Stimulated activated CD8-positive, alpha-beta memory T cell treated with anti-CD3 and anti-CD28 coated beads, Interleukin-7, amount 100 ng/mL, for 24 hours (primary cell): ENCODE measurements around the gene ZNF544.

Source experiments
- DNase-seq: peaks from one replicate; pipeline ENCODE4 v3.0.0-alpha.2; 2020; ENCODE audit warnings: low read depth

The ZNF544 gene

DNA sequence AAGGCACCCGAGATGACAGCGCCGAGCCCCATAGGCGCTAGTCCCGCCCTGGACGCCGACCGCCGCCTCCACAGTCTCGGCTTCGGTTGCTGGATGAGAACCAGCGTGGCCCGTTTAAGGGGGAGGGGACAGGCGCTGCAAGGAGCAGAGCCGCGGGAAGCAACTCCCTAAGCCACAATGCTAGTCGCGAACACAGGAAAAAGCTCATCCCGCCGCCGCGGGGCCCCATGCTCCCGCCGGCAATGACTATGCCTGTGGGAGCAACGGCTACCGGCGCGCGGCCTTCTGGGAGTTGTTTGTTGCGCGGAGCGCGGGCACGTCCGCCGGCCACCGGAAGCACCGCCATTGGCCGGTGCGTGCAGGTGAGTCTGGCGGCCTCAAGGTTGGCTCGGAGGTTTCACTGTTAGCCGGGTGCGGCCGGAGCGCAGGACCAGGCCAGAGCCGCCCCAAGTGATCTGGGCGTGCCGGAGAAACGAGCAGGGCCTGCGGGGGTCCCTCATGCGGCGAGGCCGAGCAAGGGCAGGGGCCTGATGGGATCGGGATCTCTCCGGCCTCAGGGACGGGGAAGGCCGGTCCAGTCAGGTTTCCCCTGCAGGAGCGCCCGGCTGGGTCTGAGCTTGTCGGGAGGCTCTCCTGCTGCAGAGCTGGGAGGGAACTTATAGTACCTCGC, at the start of gene ZNF544:
Gene ZNF544 (plus strand): TSS at position 330 of the 670 bp plus-strand sequence. CDS start 15,110 bp downstream, outside the sequence.
- DNase-seq = peak; percentile 31

DNA sequence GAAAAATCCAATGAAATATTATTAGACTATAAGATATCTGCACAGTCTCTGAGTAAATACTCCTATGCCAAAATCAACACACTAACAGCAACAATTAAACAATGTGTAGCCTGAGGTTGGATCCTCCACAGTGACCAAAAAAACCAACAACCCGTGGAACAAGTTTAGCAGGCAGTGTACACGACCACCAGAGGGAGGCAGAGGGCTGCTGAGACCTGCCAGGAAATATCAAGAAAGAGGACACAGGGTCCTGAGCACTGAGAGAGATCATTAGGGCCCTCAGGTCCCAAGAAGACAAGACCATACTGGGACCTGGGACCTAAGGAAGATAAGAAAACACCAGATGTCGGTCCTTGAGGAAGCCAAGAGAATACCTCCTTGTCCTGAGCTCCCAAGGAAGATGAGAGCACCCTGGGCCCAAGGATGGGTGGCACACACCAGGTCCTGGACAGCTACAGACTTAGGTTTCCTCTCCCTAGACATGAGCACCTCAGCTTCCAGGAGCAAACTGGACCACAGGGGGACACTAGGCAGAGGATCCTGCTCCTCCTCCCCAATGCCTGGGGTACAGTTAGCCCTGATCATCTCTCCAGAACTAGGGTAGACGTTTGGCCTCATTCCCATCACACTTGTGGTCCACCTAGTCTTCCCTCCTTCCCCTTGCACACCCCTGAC, 46.7 kb upstream of the ZNF544 start:
- DNase-seq = no peak

DNA sequence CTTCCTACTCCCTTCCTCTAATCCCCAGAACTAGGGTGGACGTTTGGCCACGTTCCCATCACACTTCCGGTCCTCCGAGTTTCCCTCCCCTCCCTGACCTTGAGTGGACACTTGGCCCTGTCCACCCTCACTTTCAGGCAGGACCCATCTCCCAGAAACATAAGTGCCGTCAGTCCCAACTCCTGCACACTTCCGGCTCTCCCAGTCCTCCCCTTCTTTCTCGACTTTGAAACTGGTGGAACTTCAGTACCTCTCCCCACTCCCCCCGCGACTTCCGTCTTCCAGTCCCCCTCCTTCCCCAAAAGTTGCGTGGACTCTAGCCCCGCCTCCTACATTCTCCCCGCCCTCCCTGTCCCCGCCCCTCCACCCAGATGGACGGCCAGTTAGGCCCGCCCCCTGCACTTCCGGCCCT, 46.1 kb upstream of the ZNF544 start:
- DNase-seq = no peak

DNA sequence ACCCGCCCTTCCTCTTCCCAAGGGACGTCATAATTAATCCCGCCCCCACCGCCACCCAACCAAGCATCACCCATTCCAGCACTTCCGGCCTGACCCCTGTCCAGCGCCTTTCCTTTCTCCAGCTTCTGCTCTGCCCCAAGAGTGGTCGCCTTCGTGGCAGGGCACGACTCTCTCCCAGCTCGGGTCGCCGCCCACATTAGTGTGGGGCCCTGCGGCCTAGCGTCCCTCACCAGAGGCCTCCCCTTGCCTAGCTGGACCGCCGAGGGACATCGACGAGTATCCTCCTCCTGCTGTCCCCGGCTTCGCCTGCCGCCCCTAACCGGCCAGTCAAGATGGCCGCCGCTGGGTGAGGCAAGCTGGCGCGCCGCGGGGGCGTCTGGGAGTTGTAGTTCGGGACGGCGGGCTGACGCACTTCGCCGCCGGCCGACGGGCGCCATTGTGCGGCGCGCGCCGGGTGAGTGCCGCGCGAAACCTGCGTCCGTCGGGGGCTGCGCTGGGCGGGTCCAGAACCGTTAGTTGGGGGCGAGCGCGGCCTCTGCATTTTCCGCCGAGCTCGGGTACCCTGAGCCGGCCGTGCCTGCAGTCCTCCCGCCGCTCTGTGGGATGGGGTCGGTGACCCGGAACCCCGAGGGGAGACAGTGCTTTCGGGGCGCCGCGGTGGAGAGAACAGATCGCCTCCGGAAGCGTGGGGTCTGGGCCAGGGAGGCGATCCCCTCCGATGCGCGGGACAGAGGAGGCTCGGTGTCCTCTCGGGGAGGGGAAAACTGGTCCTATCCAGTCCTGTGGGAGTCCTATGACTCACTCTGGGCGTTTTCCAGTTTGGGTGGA, 45.5 kb upstream of the ZNF544 start, which contains the start of gene ZNF274:
Gene ZNF274 (plus strand): TSS at position 73 of the 828 bp plus-strand sequence. CDS start 905 bp downstream, outside the sequence.
- peak; percentile 77 for DNase-seq

DNA sequence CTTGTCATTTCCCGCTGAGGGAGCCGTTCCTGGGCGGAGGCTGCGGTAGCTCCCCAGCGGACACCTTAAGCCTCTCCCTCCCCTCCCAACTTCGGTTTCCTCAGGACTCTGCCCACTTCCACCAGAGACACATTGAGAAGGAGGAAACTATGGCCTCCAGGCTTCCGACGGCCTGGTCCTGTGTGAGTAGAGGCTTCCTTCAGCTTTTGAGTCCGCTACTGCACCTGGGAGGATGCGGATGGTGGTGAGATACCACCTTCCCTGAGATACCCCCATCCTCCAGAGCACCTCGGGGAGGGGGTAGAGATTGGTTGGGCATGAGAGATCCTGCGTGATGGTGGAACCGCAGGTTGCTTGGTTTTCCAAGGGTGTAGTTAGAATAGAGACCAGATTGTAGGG, 44.9 kb upstream of the ZNF544 start:
- no peak for DNase-seq

DNA sequence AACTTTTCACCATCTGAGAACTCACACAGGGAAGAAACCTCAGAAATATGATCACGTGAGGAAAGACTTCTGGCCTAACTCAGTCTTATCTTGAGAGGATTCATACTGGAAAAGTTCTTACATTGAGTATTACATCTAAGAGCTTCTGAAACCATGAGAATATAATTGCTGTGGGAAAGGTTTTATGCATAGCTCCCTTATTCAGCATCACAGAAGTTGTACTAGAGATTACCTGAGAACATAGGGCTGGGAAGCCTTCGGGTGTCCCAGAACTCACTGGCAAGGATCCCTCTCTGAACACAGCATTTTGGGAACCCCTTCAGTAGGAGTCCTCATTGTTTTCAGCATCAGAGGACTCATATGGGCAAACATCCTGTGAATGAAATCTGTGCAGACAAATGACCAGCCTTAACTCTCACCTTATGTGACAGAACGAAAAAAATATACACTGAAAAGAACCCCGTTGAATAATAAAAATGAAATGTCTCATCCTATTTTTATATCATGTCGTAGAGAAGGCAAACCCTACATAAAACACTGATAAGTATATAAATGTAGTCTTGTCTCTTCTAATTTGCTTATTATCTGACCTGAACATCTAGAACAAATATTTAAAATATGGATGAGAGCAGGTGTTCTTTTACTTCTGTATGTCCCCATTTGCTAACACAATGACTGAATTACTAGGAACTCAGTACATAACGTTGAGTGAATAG, 31.7 kb upstream of the ZNF544 start:
- no peak for DNase-seq

DNA sequence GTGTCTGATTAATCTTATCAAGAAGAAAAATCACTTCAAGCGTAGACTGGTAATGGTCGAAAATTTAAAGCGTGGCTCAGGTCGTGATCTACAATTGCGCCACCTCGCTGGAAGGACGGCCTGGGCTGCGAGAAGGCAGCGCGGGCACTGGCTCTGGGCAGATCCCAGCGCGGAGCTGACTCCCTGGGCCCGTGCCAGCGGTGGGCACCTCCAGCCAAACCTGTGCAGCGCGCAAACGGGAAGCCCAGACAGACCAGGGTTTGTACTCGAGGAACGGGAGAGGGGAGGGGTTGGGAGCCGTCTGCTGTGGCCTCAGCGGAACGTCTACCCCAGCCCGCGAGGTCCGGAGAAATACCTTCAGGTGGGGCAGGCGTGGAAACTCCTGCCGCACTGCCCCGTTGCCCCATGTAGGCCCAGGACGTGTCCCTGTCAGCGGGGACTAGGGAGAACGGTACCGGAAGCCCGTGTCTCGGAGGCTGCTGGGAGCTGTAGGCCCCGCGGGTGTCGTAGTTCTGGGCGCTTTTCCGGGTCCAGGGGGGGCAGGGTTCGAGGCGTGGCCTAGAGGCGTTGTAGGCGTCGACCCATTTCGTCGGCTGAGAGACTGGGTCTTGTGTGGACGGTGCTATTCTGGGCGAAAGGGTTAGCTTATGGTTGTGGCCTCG, 24.8 kb upstream of the ZNF544 start:
- no peak for DNase-seq

DNA sequence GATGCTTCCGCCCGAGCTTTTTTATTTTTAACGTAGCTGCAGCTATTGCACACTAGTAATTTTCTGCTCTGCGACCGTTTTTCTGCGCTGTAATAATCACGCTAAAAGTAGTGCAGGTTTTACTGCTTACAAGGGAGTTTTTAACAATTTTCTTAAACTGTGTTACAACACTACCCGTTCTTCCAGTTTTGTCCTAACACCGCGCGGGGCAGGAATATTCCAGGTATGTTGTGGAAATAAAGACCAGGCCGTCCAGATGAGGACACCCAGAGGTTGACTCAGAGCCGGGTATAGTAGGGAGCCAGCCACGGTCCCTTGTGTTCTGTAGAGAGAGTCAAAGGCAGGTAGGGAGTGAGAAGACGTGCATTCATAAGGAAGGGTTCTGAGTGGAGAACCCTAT, 24.1 kb upstream of the ZNF544 start:
- no peak for DNase-seq

DNA sequence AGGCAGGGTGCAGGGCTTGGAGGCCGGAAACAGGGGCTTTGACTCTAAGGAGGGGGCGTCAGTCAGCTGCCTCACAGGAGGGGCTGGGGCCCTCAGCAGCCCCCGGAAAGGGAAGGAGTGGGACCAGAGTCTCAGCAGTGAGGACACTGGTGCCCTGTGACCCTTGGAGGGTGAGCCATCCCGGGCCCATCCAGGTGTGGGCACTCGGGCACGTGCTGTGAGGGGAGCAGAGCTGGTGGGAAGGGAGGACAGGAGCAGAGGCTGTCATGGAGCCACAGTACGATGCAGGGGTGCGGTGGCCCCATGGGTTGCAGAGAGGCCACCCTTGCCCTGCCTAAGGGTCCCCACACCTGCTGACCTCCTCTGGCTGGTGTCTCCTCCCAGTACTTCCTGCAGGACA, 19.1 kb upstream of the ZNF544 start:
- no peak for DNase-seq

DNA sequence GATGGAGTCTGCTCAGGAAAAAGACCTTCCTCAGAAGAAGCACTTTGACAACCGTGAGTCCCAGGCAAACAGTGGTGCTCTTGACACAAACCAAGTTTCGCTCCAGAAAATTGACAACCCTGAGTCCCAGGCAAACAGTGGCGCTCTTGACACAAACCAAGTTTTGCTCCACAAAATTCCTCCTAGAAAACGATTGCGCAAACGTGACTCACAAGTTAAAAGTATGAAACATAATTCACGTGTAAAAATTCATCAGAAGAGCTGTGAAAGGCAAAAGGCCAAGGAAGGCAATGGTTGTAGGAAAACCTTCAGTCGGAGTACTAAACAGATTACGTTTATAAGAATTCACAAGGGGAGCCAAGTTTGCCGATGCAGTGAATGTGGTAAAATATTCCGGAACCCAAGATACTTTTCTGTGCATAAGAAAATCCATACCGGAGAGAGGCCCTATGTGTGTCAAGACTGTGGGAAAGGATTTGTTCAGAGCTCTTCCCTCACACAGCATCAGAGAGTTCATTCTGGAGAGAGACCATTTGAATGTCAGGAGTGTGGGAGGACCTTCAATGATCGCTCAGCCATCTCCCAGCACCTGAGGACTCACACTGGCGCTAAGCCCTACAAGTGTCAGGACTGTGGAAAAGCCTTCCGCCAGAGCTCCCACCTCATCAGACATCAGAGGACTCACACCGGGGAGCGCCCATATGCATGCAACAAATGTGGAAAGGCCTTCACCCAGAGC, 16.2 kb upstream of the ZNF544 start:
- DNase-seq = no peak

DNA sequence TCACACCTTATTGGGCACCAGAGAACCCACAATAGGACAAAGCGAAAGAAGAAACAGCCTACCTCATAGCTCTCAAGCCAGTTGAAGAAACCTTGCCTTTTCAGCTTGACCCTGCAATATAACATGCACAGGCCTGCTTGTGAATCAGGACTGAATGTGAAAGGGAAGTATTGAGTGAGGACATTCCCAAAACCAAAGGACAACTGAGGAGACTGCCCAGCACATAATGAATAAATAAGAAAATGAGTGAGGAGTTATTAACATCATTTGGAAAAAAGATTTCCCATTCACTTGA, 15.7 kb upstream of the ZNF544 start:
- DNase-seq = no peak

DNA sequence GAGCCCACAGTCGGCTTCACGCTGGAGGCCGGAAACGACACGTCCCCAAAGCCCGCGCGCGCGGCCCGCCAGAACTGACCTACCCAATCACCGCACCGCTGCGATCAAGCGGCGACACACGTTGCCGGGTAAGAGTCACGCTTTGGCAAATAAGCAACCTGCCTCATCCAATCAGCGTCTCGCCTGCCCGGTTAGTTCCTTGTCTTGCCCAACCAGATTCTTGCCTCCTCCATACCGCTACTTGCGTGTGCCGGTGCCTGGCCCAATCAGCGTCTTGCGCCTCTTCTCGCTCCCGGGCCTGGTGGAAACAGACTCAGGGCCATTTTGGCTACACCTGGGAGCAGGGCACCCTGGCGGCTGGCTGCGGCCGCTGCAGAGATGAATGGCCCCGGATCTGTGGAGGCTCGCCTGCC, 11.6 kb upstream of the ZNF544 start:
- DNase-seq = no peak

DNA sequence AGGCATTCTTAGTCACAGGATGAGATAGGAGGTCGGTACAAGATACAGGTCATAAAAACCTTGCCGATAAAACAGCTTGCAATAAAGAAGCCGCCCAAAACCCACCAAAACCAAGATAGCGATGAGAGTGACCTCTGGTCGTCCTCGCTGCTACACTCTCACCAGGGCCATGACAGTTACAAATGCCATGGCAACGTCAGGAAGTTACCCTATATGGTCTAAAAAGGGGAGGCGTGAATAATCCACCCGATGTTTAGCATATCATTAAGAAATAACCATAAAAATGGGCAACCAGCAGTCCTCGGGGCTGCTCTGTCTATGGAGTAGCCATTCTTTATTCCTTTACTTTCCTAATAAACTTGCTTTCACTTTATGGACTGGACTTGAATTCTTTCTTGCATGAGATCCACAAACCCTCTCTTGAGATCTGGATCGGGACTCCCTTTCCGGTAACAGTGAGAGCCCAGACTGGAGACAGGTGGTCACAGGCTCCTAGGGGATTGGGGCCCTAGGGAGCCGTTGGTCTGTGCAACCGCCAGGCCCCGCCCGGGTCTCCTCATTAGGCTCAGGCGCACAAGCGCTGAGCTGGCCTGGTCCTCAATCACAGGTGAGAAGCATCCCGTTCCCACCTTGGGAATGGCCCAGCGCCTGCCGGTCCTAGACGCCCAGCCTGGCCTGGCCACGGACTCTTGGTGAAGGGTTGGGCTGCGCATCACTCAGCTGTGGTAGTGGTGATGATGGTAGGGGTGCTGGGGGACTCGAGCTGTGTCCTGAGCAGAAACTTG, 10.9 kb upstream of the ZNF544 start:
- no peak for DNase-seq

DNA sequence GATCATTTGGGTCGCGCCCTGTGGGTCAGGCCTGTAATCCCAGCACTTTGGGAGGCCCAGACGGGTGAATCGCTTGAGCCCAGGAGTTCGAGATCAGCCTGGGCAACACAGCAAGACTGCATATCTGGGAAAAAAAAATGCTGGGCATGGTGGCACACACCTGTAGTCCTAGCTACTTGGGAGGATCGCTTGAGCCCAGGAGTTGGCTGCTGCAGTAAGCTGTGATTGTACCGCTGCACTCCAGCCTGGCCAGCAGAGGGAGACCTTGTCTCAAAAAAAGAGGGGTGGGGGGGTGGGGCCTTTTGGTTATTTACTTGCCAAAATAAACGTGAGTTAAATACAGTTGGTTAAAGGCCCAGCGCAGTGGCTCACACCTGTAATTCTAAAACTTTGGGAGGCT, 9.8 kb upstream of the ZNF544 start:
- DNase-seq = no peak

DNA sequence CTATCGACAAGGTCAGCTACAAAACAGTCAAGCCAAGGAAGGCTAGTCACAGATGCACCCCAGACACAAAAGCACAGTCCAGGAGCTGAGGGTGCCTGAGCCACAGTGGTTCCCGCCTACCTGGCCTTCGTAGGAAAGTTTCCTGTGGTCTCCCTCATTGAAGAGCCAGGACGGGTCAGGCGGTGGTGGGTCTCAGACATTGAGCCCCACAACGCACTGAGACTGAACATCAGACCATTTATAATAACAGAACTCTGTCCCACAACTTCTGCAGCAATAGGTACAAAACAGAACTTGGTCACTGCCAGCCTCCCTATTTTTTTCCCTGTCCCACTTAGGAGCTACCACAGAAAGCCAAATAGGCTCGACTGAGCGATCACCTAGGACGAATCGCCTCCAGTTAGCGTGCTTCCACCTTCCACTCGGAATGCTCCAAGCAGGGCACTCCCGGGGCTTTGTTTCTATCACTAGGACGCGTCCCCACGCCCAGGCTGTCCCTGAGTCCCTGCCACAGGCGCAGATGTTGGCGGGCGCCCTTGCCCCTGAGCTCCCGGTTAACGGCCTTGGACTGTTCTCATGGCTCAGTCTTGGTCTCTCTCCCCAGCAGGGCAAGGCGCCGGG, 640 bp upstream of the ZNF544 start:
- DNase-seq = no peak

DNA sequence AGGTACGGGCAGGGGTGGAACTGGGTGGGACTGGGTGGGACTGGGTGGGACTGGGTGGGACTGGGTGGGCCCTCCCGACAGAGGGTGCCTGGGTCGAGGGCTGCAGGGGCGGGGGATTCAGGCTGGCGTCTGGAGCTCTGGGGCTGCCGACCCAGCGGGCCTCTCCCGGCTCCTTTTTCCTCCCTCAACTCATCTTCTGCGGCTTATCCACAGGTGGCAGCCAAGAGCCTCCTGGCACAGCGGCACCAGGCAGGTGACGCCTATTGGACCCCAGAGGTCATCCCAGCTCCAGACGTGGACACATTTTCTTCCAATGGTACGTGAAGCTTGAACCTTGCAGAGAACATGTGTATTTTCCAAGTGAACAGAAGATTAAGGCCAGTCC, 533 bp downstream of the ZNF544 start:
- DNase-seq = no peak

DNA sequence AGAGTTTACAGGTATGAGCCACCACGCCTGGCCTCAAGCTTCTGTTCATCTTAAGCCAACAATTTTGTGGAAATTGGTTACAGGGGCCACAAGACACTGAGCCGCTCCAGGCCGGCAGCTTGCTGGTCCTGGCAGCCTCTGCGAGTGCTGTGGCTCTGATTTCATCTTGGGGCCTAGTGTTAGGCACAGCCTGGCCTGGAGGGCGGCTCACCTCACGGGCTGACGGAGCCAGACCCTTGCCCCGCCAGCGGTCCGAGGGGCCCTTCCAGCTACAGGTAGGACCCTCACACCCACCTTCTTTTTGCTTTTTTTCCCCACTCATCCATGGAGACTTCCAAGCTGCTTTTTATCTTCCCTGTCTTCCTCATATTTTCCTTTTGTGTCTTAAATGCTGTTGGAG, 8.6 kb downstream of the ZNF544 start:
- no peak for DNase-seq

DNA sequence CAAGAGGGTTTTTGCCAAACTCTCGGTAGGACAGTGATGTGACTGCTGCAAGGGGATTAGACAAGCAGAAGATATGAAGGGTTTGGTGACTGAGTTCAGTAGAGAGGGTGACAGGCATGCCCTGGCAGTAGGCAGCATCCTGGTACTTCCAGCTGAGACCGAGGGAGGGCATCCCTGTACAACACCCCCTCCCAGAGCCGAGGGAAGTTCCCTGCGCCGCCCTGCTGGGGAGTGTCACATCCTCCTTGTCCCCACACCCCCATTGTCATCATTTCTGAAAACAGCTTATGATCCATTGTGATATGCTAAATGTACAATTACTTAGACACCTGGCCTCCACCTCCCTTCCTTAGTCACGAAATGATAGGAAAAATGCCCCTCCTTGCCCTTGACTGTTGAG, 14.6 kb downstream of the ZNF544 start:
- DNase-seq = no peak

DNA sequence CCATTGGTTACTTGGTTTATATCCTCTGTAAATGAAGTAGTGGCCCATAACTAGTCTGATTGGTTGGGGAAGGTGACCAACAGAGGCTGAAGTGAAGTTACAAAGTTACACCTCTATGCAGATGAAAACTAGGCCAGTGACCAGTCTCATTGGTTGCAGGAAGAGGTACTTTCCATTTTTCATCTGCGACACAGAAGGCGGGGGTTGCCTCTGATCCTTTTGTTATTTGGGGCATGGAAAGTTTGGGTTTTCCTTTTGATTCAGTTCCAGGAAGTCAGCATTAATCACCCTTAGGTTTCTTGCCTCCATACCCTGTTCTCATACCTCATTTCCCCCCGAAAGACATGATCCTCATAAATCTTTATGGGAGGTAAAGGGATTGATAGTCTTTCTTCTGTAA, 20.2 kb downstream of the ZNF544 start:
- DNase-seq = no peak

DNA sequence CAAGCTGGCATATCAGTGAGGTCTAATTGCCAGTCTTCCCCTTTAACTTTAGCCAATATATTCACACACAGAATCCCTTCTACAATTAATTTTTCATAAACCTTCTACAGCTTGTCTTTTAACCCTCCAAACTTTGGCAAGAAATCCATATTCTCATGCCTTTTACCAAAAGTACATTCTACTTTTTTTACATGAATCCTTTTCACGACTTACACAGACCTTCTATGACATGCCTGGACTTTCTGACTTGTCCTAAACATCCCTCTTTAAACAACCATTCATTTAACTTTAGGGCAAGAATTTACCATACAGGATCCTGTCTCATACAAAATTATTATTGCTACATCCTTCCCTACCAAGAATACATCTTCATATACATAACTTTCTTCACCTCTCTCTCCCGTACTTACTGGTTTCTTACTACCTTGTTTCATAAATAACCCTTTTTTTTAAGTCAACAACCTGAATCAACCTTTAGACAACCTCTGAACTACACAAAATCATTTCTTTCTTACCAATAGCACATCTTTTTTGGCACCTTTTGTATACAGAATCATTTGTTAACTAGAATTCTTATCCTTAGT, 23.5 kb downstream of the ZNF544 start:
- no peak for DNase-seq
